Neuronal stem cell (in vitro differentiated cells): ENCODE measurements around the gene C10orf95.
"Not testable (repeated sequence)": the region's sequence is repeated elsewhere in the genome, so short reads cannot be mapped to it uniquely, and the experiment has no call there.

Experiments used
- DNase-seq: peaks from one replicate; pipeline ENCODE4 v3.0.0-alpha.2; 2013; ENCODE audit warnings: low spot score
- H2AFZ ChIP-seq: one replicate; pipeline ENCODE4 v1.6.1; 2013; ENCODE audit warnings: mild to moderate bottlenecking, low read length, inconsistent platforms
- H2AK5ac ChIP-seq: 2 replicates; pipeline ENCODE4 v1.6.1; 2013; ENCODE audit warnings: low read depth, mild to moderate bottlenecking, inconsistent platforms, low read length, moderate library complexity, mixed read lengths
- H2BK120ac ChIP-seq: 2 replicates; pipeline ENCODE4 v1.6.1; 2013; ENCODE audit warnings: low read depth, mild to moderate bottlenecking, inconsistent platforms, low read length, moderate library complexity, mixed read lengths
- H2BK12ac ChIP-seq: one replicate; pipeline ENCODE4 v1.6.1; 2013; ENCODE audit warnings: low read length, inconsistent platforms
- H2BK15ac ChIP-seq: 2 replicates; pipeline ENCODE4 v1.6.1; 2013; ENCODE audit warnings: mild to moderate bottlenecking, low read length, inconsistent platforms, mixed read lengths
- H2BK5ac ChIP-seq: one replicate; pipeline ENCODE4 v1.6.1; 2013; ENCODE audit warnings: inconsistent platforms, mild to moderate bottlenecking, low read length, moderate library complexity
- H3K14ac ChIP-seq: one replicate; pipeline ENCODE4 v1.6.1; 2013; ENCODE audit warnings: low read length, inconsistent platforms
- H3K18ac ChIP-seq: 2 replicates; pipeline ENCODE4 v1.6.1; 2013; ENCODE audit warnings: low read length, inconsistent platforms
- H3K23ac ChIP-seq: 2 replicates; pipeline ENCODE4 v1.6.1; 2013; ENCODE audit warnings: low read depth, mild to moderate bottlenecking, mixed read lengths, low read length, inconsistent platforms; ENCODE audit not compliant: poor library complexity
- H3K27ac ChIP-seq: replicated peaks from 3 replicates; pipeline ENCODE4 v1.5.1; 2013; ENCODE audit warnings: low read length, inconsistent platforms
- H3K27me3 ChIP-seq, 3 experiments: 2 replicates each; pipeline ENCODE4 v1.6.1; 2013; ENCODE audit warnings: low read length in 3 of 3, mild to moderate bottlenecking in 2 of 3, inconsistent platforms in 1 of 3, low read depth in 1 of 3, mixed read lengths in 1 of 3, moderate library complexity in 1 of 3; ENCODE audit not compliant: control insufficient read depth in 3 of 3, insufficient read depth in 3 of 3
- H3K36me3 ChIP-seq, 2 donors: replicated peaks in 1 of 2; 2 replicates each; pipeline ENCODE4 v1.6.1; 2013; ENCODE audit warnings: low read length in 2 of 2; ENCODE audit not compliant: control insufficient read depth in 2 of 2, insufficient read depth in 2 of 2
- H3K4ac ChIP-seq: 2 replicates; pipeline ENCODE4 v1.6.1; 2013; ENCODE audit warnings: inconsistent platforms, mild to moderate bottlenecking, low read length, moderate library complexity
- H3K4me1 ChIP-seq, 2 donors: 1 replicate in 1 of 2; 2 replicates in 1 of 2; pipeline ENCODE4 v1.6.1; 2013; ENCODE audit warnings: low read length in 2 of 2, low read depth in 1 of 2; ENCODE audit not compliant: control insufficient read depth in 2 of 2, insufficient read depth in 1 of 2
- H3K4me2 ChIP-seq: one replicate; pipeline ENCODE4 v1.6.1; 2013; ENCODE audit warnings: mild to moderate bottlenecking, low read length, inconsistent platforms; ENCODE audit not compliant: insufficient read depth, poor library complexity, severe bottlenecking
- H3K4me3 ChIP-seq, 2 donors: 2 replicates each; pipeline ENCODE4 v1.5.1; 2013; ENCODE audit warnings: low read length in 2 of 2, mild to moderate bottlenecking in 2 of 2, inconsistent platforms in 1 of 2, moderate library complexity in 1 of 2
- H3K79me1 ChIP-seq: one replicate; pipeline ENCODE4 v1.6.1; 2013; ENCODE audit warnings: low read depth, mild to moderate bottlenecking, inconsistent platforms, low read length, moderate library complexity
- H3K9ac ChIP-seq: one replicate; pipeline ENCODE4 v1.6.1; 2013; ENCODE audit warnings: mild to moderate bottlenecking, low read depth, low read length, inconsistent platforms; ENCODE audit not compliant: poor library complexity
- H3K9me3 ChIP-seq, 2 donors: replicated peaks in 1 of 2; 2 replicates each; pipeline versions ENCODE3 to v1.6.1; 2013; ENCODE audit warnings: low read length in 2 of 2, mild to moderate bottlenecking in 2 of 2, inconsistent platforms in 1 of 2, low read depth in 1 of 2, mixed read lengths in 1 of 2, moderate library complexity in 1 of 2; ENCODE audit not compliant: control insufficient read depth in 2 of 2, insufficient read depth in 1 of 2
- H4K8ac ChIP-seq: one replicate; pipeline ENCODE4 v1.6.1; 2013; ENCODE audit warnings: low read depth, mild to moderate bottlenecking, inconsistent platforms, low read length, moderate library complexity
- H4K91ac ChIP-seq: one replicate; pipeline ENCODE4 v1.6.1; 2013; ENCODE audit warnings: low read length, low read depth, mild to moderate bottlenecking, inconsistent platforms; ENCODE audit not compliant: poor library complexity
- WGBS, 2 donors: extraction: QIAGEN DNeasy Blood & Tissue Kit; methylation state at CpG; one replicate each; pipeline ENCODE4 v1.1.7; 2013; ENCODE audit warnings: missing lambda C conversion rate in 2 of 2, mixed read lengths in 1 of 2; ENCODE audit not compliant: insufficient read length in 2 of 2, insufficient replicate concordance in 1 of 2; ENCODE audit errors: extremely low coverage in 2 of 2; 5-methylcytosine and 5-hydroxymethylcytosine counted together

Gene C10orf95

DNA sequence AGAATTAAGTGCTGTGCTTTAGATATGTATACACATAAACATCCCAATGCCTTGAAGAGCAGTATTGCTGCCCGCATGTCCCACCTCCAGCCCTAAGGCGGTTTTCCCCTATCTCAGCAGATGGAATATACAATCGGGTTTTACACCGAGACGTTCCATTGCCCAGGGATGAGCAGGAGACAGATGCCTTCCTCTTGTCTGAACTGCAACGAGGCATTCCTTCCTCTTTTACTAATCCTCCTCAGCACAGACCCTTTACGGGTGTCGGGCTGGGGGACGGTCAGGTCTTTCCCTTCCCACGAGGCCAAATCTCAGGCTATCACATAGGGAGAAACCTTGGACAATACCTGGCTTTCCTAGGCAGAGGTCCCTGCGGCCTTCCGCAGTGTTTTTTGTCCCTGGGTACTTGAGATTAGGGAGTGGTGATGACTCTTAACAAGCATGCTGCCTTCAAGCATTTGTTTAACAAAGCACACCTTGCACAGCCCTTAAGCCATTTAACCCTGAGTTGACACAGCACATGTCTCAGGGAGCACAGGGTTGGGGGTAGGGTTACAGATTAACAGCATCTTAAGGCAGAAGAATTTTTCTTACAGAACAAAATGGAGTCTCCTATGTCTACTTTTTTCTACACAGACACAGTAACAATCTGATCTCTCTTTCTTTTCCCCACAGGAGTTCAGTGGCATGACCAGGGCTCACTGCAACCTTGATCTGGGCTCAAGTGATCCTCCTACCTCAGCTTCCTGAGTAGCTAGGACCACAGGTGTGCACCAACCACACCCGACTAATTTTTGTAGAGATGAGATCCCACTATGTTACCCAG lies 3.5 kb upstream of the C10orf95 start:
- H3K27me3 ChIP-seq, H3K27ac ChIP-seq, H2BK5ac ChIP-seq, H4K8ac ChIP-seq, H3K14ac ChIP-seq, H2BK15ac ChIP-seq, H3K79me1 ChIP-seq, H3K9me3 ChIP-seq, H4K91ac ChIP-seq, DNase-seq, H3K4me2 ChIP-seq, H3K18ac ChIP-seq, H3K23ac ChIP-seq, H3K4ac ChIP-seq, H3K9ac ChIP-seq, H2AFZ ChIP-seq, H2BK120ac ChIP-seq, H3K4me3 ChIP-seq, H3K36me3 ChIP-seq, H2BK12ac ChIP-seq, H2AK5ac ChIP-seq: not testable (repeated sequence)
- H3K4me1 ChIP-seq: peaks cover 7 to 15% of the 10 kb centered on the region in 2 donors
- no CpG with 5 or more reads among the region's 13 CpGs for WGBS, 2 donors

DNA sequence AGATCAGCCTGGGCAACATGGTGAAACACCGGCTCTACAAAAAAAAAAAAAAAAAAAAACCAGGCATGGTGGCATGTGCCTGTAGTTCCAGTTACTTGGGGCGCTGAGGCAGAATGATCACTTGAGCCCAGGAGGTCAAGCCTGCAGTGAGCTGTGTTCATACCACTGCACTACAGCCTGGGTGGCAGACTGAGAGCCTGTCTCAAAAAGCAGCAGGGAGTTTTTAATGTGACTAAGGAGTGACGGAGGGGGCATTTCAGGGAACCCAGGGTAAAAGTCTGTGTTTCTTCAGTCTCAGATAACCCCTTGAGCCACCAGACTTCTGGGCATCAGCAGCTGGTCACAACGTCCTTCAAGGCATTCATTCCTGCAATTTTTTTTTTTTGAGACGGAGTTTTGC lies 2.2 kb upstream of the C10orf95 start:
- Histone ChIP-seq H3K27ac (no peak overlapping the region), H3K4me3 (no peak overlapping the region), H3K79me1 (no peaks in the 10 kb centered on the region), H2BK15ac (no peak overlapping the region), H2AK5ac (no peak overlapping the region), H4K91ac (no peak overlapping the region), H3K23ac (no peak overlapping the region), H3K18ac (no peak overlapping the region), H4K8ac (no peak overlapping the region), H3K9me3 (no peaks in the 10 kb centered on the region), H3K4me1 (peaks cover 7 to 20% of the 10 kb centered on the region in 2 donors), H3K14ac (no peak overlapping the region), H3K4me2 (no peak overlapping the region), H3K4ac (no peak overlapping the region), H2BK120ac (no peak overlapping the region), H3K9ac (no peak overlapping the region), H3K27me3 (peaks cover 0 to 7% (median 2%) of the 10 kb centered on the region in 3 experiments), H2AFZ (no peak overlapping the region), H3K36me3 (peaks cover 0 to 4% of the 10 kb centered on the region in 2 donors), H2BK12ac (no peak overlapping the region), H2BK5ac (no peak overlapping the region)
- no peak for DNase-seq
- no CpG with 5 or more reads among the region's 5 CpGs for WGBS, 2 donors

DNA sequence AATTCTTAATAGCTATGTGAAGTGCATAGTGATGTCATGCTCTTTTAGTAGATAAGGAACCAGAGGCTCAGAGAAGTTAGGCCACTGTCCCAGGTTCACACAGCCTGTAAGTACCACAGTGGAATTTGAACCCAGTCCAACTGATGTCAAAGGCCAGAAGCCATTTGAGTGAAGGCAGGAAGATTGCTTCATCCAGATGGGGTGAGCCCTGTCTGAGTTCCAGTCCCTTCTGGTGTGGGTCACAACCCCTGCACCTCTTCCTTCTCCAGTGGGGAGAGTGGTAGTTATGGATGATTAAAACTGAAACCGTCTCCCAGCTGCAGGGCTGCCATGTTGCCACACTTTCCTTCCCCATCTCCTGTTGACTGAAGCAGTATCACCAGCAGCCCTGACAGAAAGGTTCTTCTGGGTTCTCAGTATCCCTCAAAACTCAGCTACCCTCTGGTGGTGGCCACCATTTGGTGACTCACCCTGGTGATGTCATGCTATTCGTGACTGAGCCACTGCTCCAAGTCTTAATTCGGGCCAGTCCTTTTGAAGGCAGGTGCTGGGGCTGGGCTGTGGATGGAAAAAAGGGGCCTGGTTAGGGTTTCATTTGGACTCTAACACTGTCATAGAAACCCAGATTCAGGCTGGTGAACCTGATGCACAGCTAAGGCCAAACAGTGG lies 1.5 kb upstream of the C10orf95 start:
- no peak for DNase-seq
- Histone ChIP-seq H3K27me3 (peaks cover 0 to 7% (median 2%) of the 10 kb centered on the region in 3 experiments), H2BK120ac (no peak overlapping the region), H2BK12ac (no peak overlapping the region), H3K18ac (no peak overlapping the region), H4K8ac (no peak overlapping the region), H3K79me1 (no peaks in the 10 kb centered on the region), H3K14ac (no peak overlapping the region), H2AFZ (no peak overlapping the region), H3K4me1 (peaks cover 7 to 20% of the 10 kb centered on the region in 2 donors), H3K4ac (no peak overlapping the region), H4K91ac (no peak overlapping the region), H3K4me3 (no peak overlapping the region), H3K9me3 (no peaks in the 10 kb centered on the region), H2BK15ac (no peak overlapping the region), H3K23ac (no peak overlapping the region), H3K36me3 (peaks cover 0 to 4% of the 10 kb centered on the region in 2 donors), H3K27ac (no peak overlapping the region), H3K9ac (no peak overlapping the region), H2AK5ac (no peak overlapping the region), H3K4me2 (no peak overlapping the region), H2BK5ac (no peak overlapping the region)
- no CpG with 5 or more reads among the region's 3 CpGs for WGBS, 2 donors
